NT2/D1 (cell line): ENCODE measurements around the gene SMO.

Source experiments
- SUZ12 ChIP-seq: IDR thresholded peaks from 2 replicates; pipeline ENCODE4 v1.6.1; 2011; ENCODE audit not compliant: insufficient read length, insufficient read depth; ENCODE audit errors: extremely low read depth
- YY1 ChIP-seq: IDR thresholded peaks from 2 replicates; pipeline ENCODE4 v1.6.1; 2011; ENCODE audit not compliant: insufficient read length, insufficient read depth
- ZNF274 ChIP-seq: IDR thresholded peaks from 2 replicates; pipeline ENCODE4 v1.6.1; 2011; ENCODE audit warnings: mild to moderate bottlenecking, low read depth, low read length

DNA sequence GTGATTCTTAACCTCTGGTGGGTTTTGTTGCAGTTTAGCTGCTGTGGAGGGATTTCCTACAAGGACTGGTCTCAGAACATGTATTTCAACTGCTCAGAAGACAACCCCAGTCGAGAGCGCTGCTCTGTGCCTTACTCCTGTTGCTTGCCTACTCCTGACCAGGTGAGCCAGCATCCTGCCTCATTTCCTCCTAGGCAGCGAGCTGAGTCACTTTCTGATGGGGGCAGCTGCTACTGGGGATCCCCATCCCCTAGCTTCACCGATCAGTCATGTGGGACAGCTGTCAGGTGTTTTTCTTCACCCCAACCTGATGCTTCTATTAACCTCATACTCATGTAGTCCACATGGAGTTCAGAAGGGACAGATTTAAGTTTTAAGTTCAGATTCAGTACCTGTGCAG, 21.7 kb upstream of the SMO start:
- no peak for TF ChIP-seq YY1
- no peak for TF ChIP-seq SUZ12
- no peak for TF ChIP-seq ZNF274
